HG03103 (cell line): ENCODE data around the gene DUSP19.
A peak's percentile ranks its signal among the peaks of the same experiment; 100 is the strongest.

Source experiments
- ATAC-seq: cut with Tn5 transposase; IDR thresholded peaks from one replicate; pipeline ENCODE4 v1.9.1; 2021; ENCODE audit warnings: low read depth; ENCODE audit not compliant: unreplicated experiment

DUSP19 gene

GRCh38 chr2:183063083-183063482, 15.5 kb upstream of the DUSP19 start:
- peak; percentile 90 for ATAC-seq

GRCh38 chr2:183068561-183068960, 10.0 kb upstream of the DUSP19 start:
- ATAC-seq = no peak

- no peak for ATAC-seq
Measured at GRCh38 chr2:183069174-183069573, 9.4 kb upstream of the DUSP19 start.

GRCh38 chr2:183070942-183071844, 7.4 kb upstream of the DUSP19 start:
- ATAC-seq = no peak

GRCh38 chr2:183072177-183072576, 6.4 kb upstream of the DUSP19 start:
- no peak for ATAC-seq

GRCh38 chr2:183078163-183078463, 434 bp upstream of the DUSP19 start:
- no peak for ATAC-seq

GRCh38 chr2:183079139-183079775, 710 bp downstream of the DUSP19 start:
- ATAC-seq = peak; percentile 12

GRCh38 chr2:183081911-183082310, 3.4 kb downstream of the DUSP19 start:
- ATAC-seq = no peak

GRCh38 chr2:183088061-183088460, 9.5 kb downstream of the DUSP19 start:
- no peak for ATAC-seq

- peak; percentile 52 for ATAC-seq
Measured at GRCh38 chr2:183089192-183089851, 10.8 kb downstream of the DUSP19 start.

- ATAC-seq = no peak
Measured at GRCh38 chr2:183091318-183091953, 12.9 kb downstream of the DUSP19 start.

GRCh38 chr2:183091954-183092345, 13.4 kb downstream of the DUSP19 start:
- ATAC-seq = no peak

GRCh38 chr2:183093857-183094657, 15.5 kb downstream of the DUSP19 start:
- peak; percentile 63 for ATAC-seq

- no peak for ATAC-seq
Measured at GRCh38 chr2:183105402-183106134, 27.0 kb downstream of the DUSP19 start.

- ATAC-seq = no peak
Measured at GRCh38 chr2:183112577-183112976, 34.0 kb downstream of the DUSP19 start.

GRCh38 chr2:183113630-183114029, 35.1 kb downstream of the DUSP19 start:
- ATAC-seq = no peak

GRCh38 chr2:183117226-183117625, 38.7 kb downstream of the DUSP19 start:
- no peak for ATAC-seq

GRCh38 chr2:183123117-183123958, 44.8 kb downstream of the DUSP19 start:
- no peak for ATAC-seq

- peak; percentile 28 for ATAC-seq
Measured at GRCh38 chr2:183123959-183124221, 45.3 kb downstream of the DUSP19 start.
